ENCODE results near the gene DGKH.

Gene DGKH

DNA sequence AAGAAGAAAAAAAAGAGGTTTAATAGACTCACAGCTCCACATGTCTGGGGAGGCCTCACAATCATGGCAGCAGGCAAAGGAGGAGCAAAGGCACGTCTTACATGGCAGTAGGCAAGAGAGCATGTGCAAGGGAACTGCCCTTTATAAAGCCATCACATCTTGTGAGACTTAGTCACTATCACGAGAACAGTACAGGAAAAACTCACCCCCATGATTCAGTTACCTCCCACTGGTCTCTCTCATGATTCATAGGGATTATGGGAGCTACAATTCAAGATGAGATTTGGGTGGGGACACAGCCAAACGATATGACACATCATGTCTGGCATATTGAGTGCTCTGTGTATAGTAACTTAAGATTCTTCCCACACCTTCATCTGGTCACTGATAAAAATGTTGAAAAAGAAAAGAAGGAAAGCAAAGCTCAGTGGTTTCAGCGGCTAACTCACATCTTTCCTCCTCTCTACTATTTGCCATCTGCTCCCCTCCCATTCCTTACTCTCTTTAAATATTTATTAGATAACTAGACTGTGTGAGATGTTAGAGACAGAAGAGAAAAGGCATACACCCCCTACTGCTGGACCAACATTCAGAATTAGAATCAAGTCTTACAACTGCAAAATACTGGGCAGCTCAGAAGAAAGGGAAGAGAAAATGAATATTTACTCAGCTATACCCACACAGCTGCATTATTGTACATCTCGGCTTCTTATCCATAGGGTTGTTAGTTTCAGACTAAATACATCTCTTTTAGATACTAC lies 163.4 kb downstream of the DGKH start:
- Histone ChIP-seq H3K4me2 (no peak overlapping the region), H3K79me2 (ENCODE audit: insufficient read depth, low read depth) (no peaks in the 10 kb centered on the region), H3K4me3 (IDR thresholded peaks at IDR 0.05; ENCODE audit: insufficient read depth, low read depth, low read length) (no peak overlapping the region), H3K4me1 (ENCODE audit: low read depth, poor library complexity, severe bottlenecking) (no peaks in the 10 kb centered on the region), H3K27me3 (ENCODE audit: insufficient read depth, low read depth) (no peaks in the 10 kb centered on the region), H3K27ac (no peak overlapping the region), H3K9ac (no peak overlapping the region), H3K36me3 (ENCODE audit: insufficient read depth) (peaks cover 3% of the 10 kb centered on the region; the same call in 1 of the 2 replicates), H4K20me1 (ENCODE audit: insufficient read depth) (no peaks in the 10 kb centered on the region), H2AFZ (ENCODE audit: low read depth) (no peak overlapping the region)
- TF ChIP-seq, protein P1, sequence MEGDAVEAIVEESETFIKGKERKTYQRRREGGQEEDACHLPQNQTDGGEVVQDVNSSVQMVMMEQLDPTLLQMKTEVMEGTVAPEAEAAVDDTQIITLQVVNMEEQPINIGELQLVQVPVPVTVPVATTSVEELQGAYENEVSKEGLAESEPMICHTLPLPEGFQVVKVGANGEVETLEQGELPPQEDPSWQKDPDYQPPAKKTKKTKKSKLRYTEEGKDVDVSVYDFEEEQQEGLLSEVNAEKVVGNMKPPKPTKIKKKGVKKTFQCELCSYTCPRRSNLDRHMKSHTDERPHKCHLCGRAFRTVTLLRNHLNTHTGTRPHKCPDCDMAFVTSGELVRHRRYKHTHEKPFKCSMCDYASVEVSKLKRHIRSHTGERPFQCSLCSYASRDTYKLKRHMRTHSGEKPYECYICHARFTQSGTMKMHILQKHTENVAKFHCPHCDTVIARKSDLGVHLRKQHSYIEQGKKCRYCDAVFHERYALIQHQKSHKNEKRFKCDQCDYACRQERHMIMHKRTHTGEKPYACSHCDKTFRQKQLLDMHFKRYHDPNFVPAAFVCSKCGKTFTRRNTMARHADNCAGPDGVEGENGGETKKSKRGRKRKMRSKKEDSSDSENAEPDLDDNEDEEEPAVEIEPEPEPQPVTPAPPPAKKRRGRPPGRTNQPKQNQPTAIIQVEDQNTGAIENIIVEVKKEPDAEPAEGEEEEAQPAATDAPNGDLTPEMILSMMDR (conservative IDR thresholded peaks at IDR 0.05; ENCODE audit: low read depth, low read length) = no peak

DNA sequence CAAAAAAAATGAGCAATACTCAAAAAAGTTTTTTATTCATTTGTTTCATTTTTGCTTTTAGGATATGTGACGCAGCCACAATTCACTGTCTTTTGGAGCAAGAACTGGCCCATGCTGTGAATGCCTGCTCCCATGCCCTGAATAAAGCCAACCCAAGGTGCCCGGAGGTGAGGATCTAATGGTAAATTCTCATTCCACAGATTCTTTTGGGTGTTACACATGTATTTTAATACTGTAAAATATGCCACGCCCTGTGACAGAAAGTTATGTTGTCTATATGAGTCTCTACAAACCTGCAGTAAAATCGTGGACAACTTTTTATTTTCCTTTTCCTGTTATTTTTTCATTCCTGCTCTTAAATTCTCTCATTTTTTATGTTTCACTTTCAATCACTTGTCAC lies 166.0 kb downstream of the DGKH start:
- Histone ChIP-seq H2AFZ (ENCODE audit: low read depth) (no peak overlapping the region), H3K9ac (no peak overlapping the region), H3K36me3 (ENCODE audit: insufficient read depth) (no peaks in the 10 kb centered on the region), H3K27ac (no peak overlapping the region), H3K4me1 (ENCODE audit: low read depth, poor library complexity, severe bottlenecking) (no peaks in the 10 kb centered on the region), H4K20me1 (ENCODE audit: insufficient read depth) (no peaks in the 10 kb centered on the region), H3K27me3 (ENCODE audit: insufficient read depth, low read depth) (no peaks in the 10 kb centered on the region), H3K4me3 (IDR thresholded peaks at IDR 0.05; ENCODE audit: insufficient read depth, low read depth, low read length) (no peak overlapping the region), H3K79me2 (ENCODE audit: insufficient read depth, low read depth) (no peaks in the 10 kb centered on the region), H3K4me2 (no peak overlapping the region)
- TF ChIP-seq, protein P1 (conservative IDR thresholded peaks at IDR 0.05; ENCODE audit: low read depth, low read length) = no peak

DNA sequence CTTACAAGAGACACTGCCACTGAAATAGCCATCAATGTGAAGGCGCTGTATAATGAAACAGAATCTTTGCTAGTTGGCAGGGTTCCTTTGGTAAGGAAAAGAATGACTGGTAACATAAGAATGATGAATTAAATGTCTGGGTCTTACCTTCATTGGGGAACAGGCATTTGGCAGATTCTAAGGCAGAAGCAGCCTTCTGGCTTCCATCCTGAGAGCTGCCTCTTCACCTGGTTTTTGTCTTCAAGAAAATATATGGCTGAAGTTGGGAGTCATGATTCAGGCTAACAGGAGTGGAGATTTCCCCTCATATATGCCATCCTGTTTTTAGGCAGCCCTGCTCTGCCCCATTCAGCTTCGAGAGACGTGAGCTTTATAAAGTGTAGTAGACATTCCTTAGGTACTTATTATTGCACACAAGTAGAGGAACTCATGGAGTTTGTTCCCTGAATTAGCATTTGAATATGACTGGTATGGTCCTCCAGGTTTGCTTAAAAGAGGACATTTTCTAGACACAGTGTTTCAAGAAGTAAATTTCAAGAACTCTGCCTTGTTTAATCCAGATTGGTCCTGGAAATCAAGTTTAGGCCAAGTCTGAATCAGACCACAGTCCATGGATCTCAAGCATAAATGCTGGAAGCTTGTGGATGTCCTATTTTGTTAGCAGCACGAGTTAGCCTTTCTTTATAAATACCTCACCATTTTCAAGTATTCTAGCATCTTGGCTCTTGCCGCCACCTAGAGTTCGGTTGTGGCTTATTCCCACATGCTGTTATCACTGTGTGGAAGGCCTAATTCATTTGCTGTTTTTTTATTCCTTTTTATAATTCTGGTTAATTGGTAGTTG lies 167.4 kb downstream of the DGKH start:
- Histone ChIP-seq H3K27ac (no peak overlapping the region), H3K4me3 (IDR thresholded peaks at IDR 0.05; ENCODE audit: insufficient read depth, low read depth, low read length) (no peak overlapping the region), H4K20me1 (ENCODE audit: insufficient read depth) (no peaks in the 10 kb centered on the region), H3K4me1 (ENCODE audit: low read depth, poor library complexity, severe bottlenecking) (no peaks in the 10 kb centered on the region), H3K4me2 (no peak overlapping the region), H3K27me3 (ENCODE audit: insufficient read depth, low read depth) (no peaks in the 10 kb centered on the region), H3K36me3 (ENCODE audit: insufficient read depth) (no peaks in the 10 kb centered on the region), H2AFZ (ENCODE audit: low read depth) (no peak overlapping the region), H3K79me2 (ENCODE audit: insufficient read depth, low read depth) (no peaks in the 10 kb centered on the region), H3K9ac (no peak overlapping the region)
- TF ChIP-seq, protein P1 (conservative IDR thresholded peaks at IDR 0.05; ENCODE audit: low read depth, low read length) = peak; percentile 47

DNA sequence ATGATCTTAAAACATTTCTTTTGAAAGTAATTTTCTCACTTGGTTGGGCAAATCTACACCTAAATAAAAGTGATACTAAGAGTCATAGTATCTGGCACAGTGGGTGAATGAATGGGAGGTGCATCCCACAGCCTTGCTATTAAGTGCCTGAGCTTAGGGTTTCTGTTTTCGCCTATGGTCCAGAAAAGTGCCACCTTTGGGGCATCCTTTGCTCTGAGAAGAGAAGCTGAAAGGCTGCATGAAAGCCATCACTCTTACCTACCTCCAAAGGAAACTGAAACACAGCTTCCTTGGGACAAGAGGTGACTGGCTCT lies 167.9 kb downstream of the DGKH start:
- no peaks in the 10 kb centered on the region for H3K4me1 ChIP-seq (ENCODE audit: low read depth, poor library complexity, severe bottlenecking)
- H3K4me3 ChIP-seq (IDR thresholded peaks at IDR 0.05; ENCODE audit: insufficient read depth, low read depth, low read length) = no peak overlapping the region
- no peaks in the 10 kb centered on the region for H3K27me3 ChIP-seq (ENCODE audit: insufficient read depth, low read depth)
- H3K27ac ChIP-seq = no peak overlapping the region
- no peak overlapping the region for H2AFZ ChIP-seq (ENCODE audit: low read depth)
- H4K20me1 ChIP-seq (ENCODE audit: insufficient read depth) = no peaks in the 10 kb centered on the region
- H3K36me3 ChIP-seq (ENCODE audit: insufficient read depth) = no peaks in the 10 kb centered on the region
- H3K9ac ChIP-seq = no peak overlapping the region
- no peaks in the 10 kb centered on the region for H3K79me2 ChIP-seq (ENCODE audit: insufficient read depth, low read depth)
- no peak overlapping the region for H3K4me2 ChIP-seq
- TF ChIP-seq, protein P1 (conservative IDR thresholded peaks at IDR 0.05; ENCODE audit: low read depth, low read length) = no peak
